Endometrium (tissue), 2 donors: ENCODE measurements around the gene NLRP6.
"Not testable (repeated sequence)": the region's sequence is repeated elsewhere in the genome, so short reads cannot be mapped to it uniquely, and the experiment has no call there.

ENCODE experiments used
- FAIRE-seq: peaks from 2 replicates; lab custom pipeline; 2012; peaks lifted over from hg19 to GRCh38; lab: Jason Lieb, UNC
- donor health status: control.
- donor health status: control.

The NLRP6 gene

GRCh38 chr11:293852-294661 lies 15.8 kb downstream of the NLRP6 start:
- FAIRE-seq: no peak

GRCh38 chr11:294780-295179 lies 16.6 kb downstream of the NLRP6 start:
- no peak for FAIRE-seq

GRCh38 chr11:295351-296170 lies 17.4 kb downstream of the NLRP6 start:
- no peak for FAIRE-seq

GRCh38 chr11:296171-297050 lies 18.2 kb downstream of the NLRP6 start:
- no peak for FAIRE-seq

GRCh38 chr11:297051-297585 lies 18.9 kb downstream of the NLRP6 start:
- no peak for FAIRE-seq

- FAIRE-seq: no peak
Measured at GRCh38 chr11:297586-298405, 19.6 kb downstream of the NLRP6 start.

- no peak for FAIRE-seq
Measured at GRCh38 chr11:298406-299065, 20.3 kb downstream of the NLRP6 start.

- FAIRE-seq: no peak
Measured at GRCh38 chr11:299081-299891, 21.1 kb downstream of the NLRP6 start, which contains the start of gene IFITM5. Gene IFITM5, minus strand, starts transcription at chr11:299526. Its CDS starts 36 bp downstream, at chr11:299490.

- no peak for FAIRE-seq
Measured at GRCh38 chr11:299951-300735, 21.9 kb downstream of the NLRP6 start.

GRCh38 chr11:303363-303762 lies 25.2 kb downstream of the NLRP6 start:
- FAIRE-seq: no peak

- no peak for FAIRE-seq
Measured at GRCh38 chr11:304061-304506, 25.9 kb downstream of the NLRP6 start.

- peak; percentile 77 for FAIRE-seq
Measured at GRCh38 chr11:304915-305843, 27.0 kb downstream of the NLRP6 start.

GRCh38 chr11:305844-306211 lies 27.6 kb downstream of the NLRP6 start:
- FAIRE-seq: no peak

- FAIRE-seq: no peak
Measured at GRCh38 chr11:306645-307371, 28.6 kb downstream of the NLRP6 start.

- FAIRE-seq: not testable (repeated sequence)
Measured at GRCh38 chr11:307766-308708, 29.8 kb downstream of the NLRP6 start, which contains the start of gene IFITM2. Gene IFITM2, plus strand, starts transcription at chr11:307816. Its CDS starts 377 bp downstream, at chr11:308193.
